MM.1S (cell line): ENCODE measurements around the gene PRXL2A.

Experiments
- CTCF ChIP-seq: fragments of 300-600 bp; sonication (generic); IDR thresholded peaks from 2 replicates; pipeline ENCODE4 v1.5.1; 2016; ENCODE audit warnings: antibody characterized with exemption, low read length, mixed read lengths
- EZH2 ChIP-seq: fragments of 300-600 bp; sonication (generic); optimal IDR thresholded peaks from 2 replicates; pipeline ENCODE3; 2017; ENCODE audit warnings: low read depth, mild to moderate bottlenecking, antibody characterized with exemption, low read length, mixed read lengths
- EZH2phosphoT487 ChIP-seq: fragments of 300-600 bp; sonication (generic); IDR thresholded peaks from 2 replicates; pipeline ENCODE4 v1.6.1; 2018; ENCODE audit warnings: antibody characterized with exemption, low read length

- no peak for TF ChIP-seq CTCF
- TF ChIP-seq EZH2 = no peak
- no peak for TF ChIP-seq EZH2phosphoT487
Observed at GRCh38 chr10:80380185-80380584, 28.2 kb upstream of the PRXL2A start.
